Measurements from ENCODE around the gene AHNAK.

Gene AHNAK

DNA sequence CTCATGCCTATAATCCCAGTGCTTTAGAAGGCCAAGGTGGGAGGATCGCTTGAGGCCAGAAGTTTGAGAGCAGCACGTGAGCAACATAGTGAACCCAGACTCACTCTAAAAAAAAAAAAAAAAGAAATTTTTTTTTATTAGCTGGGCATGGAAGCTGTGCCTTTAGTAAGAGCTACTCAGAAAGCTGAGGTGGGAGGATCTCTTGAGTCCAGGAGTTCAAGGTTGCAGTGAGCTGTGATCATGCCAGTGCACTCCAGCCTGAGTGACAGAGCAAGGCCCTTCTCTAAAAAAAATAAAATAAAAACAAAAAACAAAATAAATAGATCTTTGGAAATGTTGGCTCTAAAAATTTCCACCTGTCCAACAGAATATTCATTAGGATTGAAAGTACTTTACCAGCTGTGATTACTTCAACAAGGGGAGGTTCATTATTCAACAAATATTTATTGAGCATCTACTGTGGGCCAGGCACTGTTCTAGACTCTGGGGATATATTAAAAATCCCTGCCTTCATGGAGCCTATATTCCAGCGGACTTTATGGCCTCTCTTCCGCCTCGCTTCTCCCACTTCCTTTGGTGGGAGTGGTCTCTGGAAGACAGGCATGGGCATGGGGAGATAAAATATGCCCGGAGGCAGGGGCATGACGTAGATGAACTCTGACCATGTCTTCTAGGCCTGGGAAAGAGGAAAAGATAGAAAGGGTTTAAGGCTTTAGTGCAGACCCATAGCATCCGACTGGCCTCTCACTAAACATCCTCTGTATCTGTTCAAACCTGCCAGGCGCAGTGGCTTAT is 47.9 kb downstream of the AHNAK start:
- TF ChIP-seq, protein P1, sequence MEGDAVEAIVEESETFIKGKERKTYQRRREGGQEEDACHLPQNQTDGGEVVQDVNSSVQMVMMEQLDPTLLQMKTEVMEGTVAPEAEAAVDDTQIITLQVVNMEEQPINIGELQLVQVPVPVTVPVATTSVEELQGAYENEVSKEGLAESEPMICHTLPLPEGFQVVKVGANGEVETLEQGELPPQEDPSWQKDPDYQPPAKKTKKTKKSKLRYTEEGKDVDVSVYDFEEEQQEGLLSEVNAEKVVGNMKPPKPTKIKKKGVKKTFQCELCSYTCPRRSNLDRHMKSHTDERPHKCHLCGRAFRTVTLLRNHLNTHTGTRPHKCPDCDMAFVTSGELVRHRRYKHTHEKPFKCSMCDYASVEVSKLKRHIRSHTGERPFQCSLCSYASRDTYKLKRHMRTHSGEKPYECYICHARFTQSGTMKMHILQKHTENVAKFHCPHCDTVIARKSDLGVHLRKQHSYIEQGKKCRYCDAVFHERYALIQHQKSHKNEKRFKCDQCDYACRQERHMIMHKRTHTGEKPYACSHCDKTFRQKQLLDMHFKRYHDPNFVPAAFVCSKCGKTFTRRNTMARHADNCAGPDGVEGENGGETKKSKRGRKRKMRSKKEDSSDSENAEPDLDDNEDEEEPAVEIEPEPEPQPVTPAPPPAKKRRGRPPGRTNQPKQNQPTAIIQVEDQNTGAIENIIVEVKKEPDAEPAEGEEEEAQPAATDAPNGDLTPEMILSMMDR (IDR thresholded peaks at IDR 0.05; ENCODE audit: borderline replicate concordance, control extremely low read depth, extremely low read depth, insufficient read depth, missing control alignments): no peak
- in situ Hi-C loops (cut with MboI; ENCODE audit: low sequenced_read_pairs, unreplicated experiment): no loop called here
- no peak for DNase-seq (ENCODE audit: low spot score)

DNA sequence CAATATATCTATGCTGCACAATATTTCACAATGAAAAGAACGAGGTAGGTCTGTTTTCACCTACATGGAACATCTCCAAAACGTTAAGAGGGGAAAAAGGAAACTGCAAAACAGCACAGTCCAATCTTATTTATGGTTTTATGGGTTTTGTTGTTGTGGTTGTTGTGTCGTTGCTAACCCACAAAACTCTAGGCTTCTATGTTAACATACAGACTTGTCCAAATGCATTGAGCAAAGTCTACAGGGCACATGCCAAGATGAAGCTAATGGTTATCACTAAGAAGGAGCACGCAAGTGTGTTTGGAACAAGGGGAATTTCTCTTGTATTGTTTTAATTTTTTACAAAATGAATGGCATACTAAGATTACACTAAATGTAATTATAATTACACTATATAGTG is 48.6 kb downstream of the AHNAK start:
- TF ChIP-seq, protein P1 (IDR thresholded peaks at IDR 0.05; ENCODE audit: borderline replicate concordance, control extremely low read depth, extremely low read depth, insufficient read depth, missing control alignments): no peak
- in situ Hi-C loops (cut with MboI; ENCODE audit: low sequenced_read_pairs, unreplicated experiment): no loop called here
- DNase-seq (ENCODE audit: low spot score): no peak

DNA sequence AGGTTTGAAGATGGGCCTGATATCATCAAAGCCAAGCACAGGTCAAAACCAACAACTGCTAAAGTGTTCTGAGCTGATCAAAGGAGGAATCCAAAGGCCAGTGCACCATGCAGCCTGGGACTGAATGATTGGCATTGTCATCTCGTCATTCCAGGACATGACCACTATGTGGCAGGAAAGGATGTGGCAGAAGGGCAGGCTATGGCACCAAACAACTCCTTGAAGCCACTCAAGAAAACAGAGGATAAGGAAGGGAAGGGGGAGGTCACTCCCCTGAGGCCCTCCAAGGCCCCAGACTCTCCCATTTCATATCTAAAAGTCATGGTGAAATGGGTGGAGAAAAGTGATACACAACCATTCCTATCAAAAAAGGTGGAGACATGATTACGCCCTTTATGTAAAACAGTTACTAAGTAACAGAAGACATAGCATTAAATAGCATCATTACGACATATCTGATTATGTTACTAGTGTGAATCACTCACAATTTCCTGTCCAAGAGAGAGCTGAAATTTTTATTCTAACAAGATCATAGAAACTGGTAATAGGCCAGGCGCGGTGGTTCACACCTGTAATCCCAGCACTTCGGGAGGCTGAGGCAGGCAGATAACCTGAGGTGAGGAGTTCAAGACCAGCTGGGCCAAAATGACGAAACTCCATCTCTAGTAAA is 49.3 kb downstream of the AHNAK start:
- peak; percentile 38 for DNase-seq (ENCODE audit: low spot score)
- in situ Hi-C loops (cut with MboI; ENCODE audit: low sequenced_read_pairs, unreplicated experiment): no loop called here
- TF ChIP-seq, protein P1 (IDR thresholded peaks at IDR 0.05; ENCODE audit: borderline replicate concordance, control extremely low read depth, extremely low read depth, insufficient read depth, missing control alignments): peak; percentile 13

DNA sequence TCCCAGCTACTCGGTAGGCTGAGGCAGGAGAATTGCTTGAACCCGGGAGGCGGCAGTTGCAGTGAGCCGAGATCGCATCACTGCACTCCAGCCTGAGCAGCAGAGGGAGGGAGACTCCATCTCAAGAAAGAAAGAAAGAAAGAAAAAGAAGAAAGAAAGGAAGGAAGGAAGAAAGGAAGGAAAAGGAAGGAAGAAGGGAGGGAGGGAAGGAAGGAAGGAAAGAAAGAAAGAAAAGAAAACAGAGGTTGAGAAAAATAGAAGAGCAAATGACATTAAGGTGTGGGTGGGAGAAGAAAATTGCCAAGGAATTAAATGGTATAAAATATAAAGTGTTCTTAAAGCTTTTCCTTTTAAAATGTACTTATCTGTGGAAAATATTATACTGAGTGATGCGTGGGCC is 49.9 kb downstream of the AHNAK start:
- TF ChIP-seq, protein P1 (IDR thresholded peaks at IDR 0.05; ENCODE audit: borderline replicate concordance, control extremely low read depth, extremely low read depth, insufficient read depth, missing control alignments): no peak
- in situ Hi-C loops (cut with MboI; ENCODE audit: low sequenced_read_pairs, unreplicated experiment): no loop called here
- no peak for DNase-seq (ENCODE audit: low spot score)

DNA sequence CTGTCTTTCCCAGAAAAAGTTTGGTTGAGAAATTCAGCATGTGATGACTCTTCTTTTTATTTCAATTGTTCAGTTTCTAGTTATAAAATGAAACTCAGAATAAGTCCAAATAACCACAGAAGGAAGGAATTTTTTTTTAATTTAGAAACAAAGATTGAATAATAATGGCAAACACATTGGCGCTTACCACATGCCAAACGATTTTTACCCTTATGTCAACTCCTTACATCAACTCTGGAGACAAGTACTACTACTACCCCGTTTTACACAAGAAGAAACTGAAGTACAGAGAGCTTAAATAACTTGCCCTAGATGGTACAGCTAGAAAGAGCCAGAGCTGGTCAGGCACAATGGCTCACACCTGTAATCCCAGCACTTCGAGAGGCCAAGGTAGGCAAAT is 52.4 kb downstream of the AHNAK start:
- in situ Hi-C loops (cut with MboI; ENCODE audit: low sequenced_read_pairs, unreplicated experiment): no loop called here
- TF ChIP-seq, protein P1 (IDR thresholded peaks at IDR 0.05; ENCODE audit: borderline replicate concordance, control extremely low read depth, extremely low read depth, insufficient read depth, missing control alignments): no peak
- no peak for DNase-seq (ENCODE audit: low spot score)

DNA sequence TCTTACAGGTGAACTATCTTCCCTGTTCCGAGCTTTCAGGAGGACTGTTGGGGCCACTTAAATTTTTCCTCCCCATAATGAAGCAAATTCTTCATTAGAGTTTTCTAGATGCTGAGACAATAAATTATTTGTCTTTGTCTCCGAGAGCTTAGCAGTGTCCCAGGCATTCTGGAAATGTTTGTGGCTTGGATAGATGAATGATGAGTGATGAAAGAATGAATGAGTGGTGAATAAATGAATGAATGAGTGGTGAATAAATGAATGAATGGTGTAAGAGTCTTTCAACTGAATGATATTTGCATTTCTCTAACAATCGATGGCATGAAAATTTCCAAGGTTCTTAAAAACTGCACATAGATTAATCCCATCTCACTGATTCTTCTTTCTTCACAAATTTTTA is 52.8 kb downstream of the AHNAK start:
- TF ChIP-seq, protein P1 (IDR thresholded peaks at IDR 0.05; ENCODE audit: borderline replicate concordance, control extremely low read depth, extremely low read depth, insufficient read depth, missing control alignments): no peak
- no peak for DNase-seq (ENCODE audit: low spot score)
- in situ Hi-C loops (cut with MboI; ENCODE audit: low sequenced_read_pairs, unreplicated experiment): no loop called here
